GM12801 (cell line): ENCODE results near the gene TRPV5.

Source experiments
- TF ChIP-seq, protein P1 (sequence below): IDR thresholded peaks from one replicate; pipeline ENCODE4 v1.5.1; 2011; ENCODE audit warnings: control low read depth; ENCODE audit not compliant: insufficient read length; ENCODE audit errors: extremely low read depth

TRPV5 gene

DNA sequence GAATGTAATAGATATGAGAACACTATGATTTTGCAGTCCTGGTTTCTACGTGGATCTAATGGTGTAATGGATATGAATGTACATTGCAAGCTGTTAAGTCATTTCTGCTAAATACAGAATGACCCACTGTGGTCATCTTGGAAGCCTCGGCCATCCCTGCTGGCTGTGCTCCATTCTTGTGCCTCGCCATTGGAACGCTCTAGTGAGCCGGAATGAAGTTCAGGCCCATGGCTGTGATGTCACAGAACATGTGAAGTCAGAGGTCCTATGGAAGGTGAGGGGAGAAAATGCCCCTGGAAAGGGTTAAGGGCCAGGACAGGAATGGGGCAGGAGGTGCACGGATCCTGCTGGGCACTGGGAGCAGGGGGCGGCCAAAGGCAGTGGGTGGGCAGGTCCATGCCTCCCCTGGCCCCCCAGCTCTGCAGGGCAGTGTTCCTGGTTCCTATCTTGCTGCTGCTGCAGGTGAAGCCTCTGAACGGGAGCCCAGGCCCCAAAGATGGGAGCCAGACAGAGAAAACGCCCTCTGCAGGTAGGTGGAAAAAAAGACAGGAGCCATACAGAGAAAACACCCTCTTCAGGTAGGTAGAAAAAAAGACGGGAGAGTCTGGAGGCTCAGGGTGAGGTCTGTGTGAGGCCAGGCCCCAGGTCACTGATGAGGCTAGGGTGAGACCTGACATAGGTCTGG lies 5.8 kb upstream of the TRPV5 start, which contains the start of gene LLCFC1:
Gene LLCFC1, plus strand, starts transcription at position 259 of the 685 bp plus-strand sequence. Its CDS starts 138 bp downstream, at position 397.
- TF ChIP-seq, protein P1, sequence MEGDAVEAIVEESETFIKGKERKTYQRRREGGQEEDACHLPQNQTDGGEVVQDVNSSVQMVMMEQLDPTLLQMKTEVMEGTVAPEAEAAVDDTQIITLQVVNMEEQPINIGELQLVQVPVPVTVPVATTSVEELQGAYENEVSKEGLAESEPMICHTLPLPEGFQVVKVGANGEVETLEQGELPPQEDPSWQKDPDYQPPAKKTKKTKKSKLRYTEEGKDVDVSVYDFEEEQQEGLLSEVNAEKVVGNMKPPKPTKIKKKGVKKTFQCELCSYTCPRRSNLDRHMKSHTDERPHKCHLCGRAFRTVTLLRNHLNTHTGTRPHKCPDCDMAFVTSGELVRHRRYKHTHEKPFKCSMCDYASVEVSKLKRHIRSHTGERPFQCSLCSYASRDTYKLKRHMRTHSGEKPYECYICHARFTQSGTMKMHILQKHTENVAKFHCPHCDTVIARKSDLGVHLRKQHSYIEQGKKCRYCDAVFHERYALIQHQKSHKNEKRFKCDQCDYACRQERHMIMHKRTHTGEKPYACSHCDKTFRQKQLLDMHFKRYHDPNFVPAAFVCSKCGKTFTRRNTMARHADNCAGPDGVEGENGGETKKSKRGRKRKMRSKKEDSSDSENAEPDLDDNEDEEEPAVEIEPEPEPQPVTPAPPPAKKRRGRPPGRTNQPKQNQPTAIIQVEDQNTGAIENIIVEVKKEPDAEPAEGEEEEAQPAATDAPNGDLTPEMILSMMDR, result no peak

DNA sequence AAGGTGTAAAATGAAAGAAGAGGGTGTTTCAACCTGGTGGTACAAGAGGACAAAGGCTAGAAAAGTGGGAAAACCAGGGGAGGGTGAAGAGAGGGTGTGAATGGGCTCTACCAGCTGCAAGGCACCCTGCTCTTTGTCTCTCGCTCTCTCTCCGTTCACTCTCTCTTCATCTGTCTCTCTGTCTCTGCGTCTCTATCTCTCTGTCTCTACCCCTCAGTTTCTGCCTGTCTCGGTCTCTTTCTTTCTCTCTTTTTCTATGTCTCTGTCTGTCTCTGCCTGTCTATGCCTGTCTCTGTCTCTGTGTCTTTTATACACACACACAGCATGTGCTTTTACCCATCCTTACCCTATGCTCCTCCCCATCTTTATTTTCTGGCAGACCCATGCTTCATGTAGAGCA lies 5.1 kb upstream of the TRPV5 start:
- TF ChIP-seq, protein P1, result no peak

DNA sequence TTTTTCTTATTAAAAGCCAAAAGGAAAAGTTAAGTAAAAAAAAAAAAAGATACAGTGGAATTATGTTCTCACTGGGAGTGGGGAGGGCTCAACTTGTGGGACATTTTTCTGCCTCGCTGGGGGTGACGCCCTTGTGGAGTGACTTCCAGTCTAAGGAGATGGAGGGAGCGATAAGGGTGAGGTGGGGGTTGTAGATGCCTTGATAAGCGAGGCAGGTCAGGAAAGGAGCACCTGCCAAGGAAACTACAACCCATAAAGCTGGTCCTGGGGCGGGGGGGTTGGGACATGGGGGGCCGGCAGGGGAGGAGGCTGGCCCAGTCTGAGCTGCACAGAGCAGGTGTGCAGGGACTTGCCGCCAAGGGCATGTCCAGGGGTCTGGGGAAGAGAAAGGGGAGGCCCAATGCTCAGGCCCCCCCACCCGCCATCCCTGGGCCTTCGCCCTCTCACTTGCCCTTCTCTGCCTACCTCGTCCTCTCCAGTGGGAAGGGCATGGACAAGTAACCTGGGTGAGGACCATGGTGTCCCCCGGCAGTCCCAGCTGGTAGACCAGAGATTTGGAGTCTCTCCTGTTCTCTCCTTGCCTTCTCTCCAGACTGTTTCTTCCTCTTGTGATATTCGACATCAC lies 2.5 kb upstream of the TRPV5 start:
- TF ChIP-seq, protein P1, result no peak

DNA sequence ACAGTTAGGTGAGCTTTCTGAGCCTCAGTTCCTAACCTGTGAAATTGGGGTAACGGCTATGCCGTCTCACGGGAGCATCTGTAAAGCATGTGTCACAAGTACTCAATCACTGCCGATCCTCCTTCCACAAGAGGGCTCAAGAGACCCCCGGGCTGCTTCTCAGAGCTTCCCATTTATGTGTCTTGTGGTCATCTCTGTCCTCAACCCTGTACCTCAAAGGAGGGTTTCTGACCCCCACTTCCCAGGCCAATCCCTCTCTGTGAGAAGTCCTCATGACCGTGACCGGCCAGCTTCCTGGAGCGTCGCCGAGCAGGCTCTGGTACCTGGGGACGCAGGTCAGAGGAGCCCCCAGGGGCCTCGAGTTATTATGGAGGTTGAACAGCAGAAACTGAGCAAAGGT lies 510 bp upstream of the TRPV5 start:
- TF ChIP-seq, protein P1, result no peak

DNA sequence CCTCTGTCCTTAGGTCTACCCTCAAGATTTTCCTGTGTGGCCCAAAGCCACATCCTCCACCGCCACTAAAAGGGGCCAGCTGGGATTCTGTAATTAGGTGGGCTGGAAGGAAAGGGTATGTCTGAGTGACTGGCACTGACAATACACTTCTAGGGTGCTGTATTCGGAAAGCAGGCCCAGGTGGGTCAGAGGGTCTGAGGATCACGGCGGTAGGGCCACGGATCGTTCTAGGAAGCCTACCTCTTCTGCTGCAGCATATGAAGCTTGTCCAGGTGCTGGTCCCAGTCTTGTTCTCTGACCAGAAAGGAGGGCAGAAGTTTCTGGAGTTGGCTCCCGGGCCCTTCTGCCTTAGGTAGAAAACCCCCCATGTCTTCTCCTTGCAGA lies 462 bp downstream of the TRPV5 start:
- TF ChIP-seq, protein P1, result no peak

DNA sequence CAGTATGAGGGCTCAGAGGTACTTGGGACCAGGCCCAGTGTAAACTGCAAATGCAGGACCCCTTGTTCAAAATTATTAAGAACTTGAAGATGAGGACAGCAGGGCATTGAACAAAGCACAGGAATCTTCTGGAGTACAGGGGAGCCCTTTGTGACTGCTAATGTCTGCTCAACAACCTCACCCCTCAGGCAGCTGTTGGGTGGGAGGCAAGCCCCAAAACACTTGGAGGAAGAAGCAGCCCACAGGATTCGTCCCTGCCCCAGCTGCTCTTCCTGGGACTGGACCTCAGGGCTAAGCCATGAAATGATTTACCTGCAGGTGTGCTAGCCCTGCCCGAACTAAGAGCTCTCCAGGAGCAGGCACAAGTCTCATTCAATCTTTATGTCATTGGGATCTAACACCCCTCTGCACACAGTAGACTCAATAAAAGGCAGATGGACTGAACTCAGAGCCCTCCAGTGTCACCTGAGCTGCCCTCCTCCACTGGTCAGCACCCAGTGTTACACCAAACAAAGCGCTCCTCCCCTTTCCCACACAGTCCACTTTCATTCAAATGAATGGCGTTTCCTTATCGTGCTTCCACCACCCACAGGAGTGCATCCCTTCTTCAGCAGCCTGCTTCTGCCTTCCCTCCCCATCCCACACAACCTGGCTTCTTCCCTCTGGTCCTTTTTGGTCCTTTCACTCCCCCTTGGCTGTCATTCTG lies 1.0 kb downstream of the TRPV5 start:
- TF ChIP-seq, protein P1, result no peak

DNA sequence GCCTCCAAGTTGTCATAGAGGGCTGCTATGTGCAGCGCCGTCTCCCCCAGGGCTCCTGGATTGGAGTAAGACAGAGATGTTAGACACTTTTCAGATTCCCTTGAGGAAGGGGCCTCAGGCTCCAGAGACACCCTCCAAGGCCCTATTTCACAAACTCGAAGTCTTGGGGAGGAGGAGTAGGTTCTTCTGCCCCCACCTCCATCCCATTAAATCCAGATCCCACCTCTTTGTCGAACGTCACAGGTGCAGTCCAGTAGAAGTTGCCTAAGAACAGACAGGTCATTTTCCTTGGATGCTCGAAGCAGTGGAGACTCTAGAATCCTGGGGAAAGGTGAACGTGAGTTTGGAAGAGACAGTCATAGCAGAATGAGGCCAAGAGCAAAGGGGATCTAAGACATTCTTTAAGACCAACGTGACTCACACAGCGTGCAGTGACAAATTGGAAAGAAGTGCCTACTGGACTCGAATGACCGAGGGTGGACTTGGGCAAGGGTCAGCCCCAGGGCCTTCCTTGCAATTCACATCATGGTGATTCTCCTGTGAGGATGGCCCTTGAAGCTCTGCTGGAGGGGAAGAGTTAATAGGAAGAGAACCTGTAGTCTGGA lies 3.3 kb downstream of the TRPV5 start:
- TF ChIP-seq, protein P1, result no peak
